NK-92 (cell line): ENCODE data around the gene SMPDL3B.
"Not testable (repeated sequence)": the region's sequence is repeated elsewhere in the genome, so short reads cannot be mapped to it uniquely, and the experiment has no call there.

ENCODE experiments used
- DNase-seq: peaks from one replicate; lab custom pipeline; 2025; ENCODE audit not compliant: unreplicated experiment; lab: John Stamatoyannopoulos, UW

The SMPDL3B gene

GRCh38 chr1:27967884-27968466 is 33.2 kb downstream of the SMPDL3B start:
- DNase-seq: no peak

GRCh38 chr1:27968692-27969091 is 33.9 kb downstream of the SMPDL3B start:
- DNase-seq: no peak

- DNase-seq: no peak
These were observed 35.6 kb downstream of the SMPDL3B start for GRCh38 chr1:27970401-27970800.

- no peak for DNase-seq
These were observed 36.9 kb downstream of the SMPDL3B start for GRCh38 chr1:27971674-27972073.

- DNase-seq: no peak
These were observed 37.3 kb downstream of the SMPDL3B start for GRCh38 chr1:27972141-27972540.

- DNase-seq: no peak
These were observed 39.1 kb downstream of the SMPDL3B start for GRCh38 chr1:27973771-27974416.

GRCh38 chr1:27974417-27974781 is 39.6 kb downstream of the SMPDL3B start:
- no peak for DNase-seq

GRCh38 chr1:27979151-27979858 is 44.5 kb downstream of the SMPDL3B start:
- no peak for DNase-seq

GRCh38 chr1:27979859-27980201 is 45.0 kb downstream of the SMPDL3B start:
- DNase-seq: no peak

GRCh38 chr1:27980216-27980845 is 45.5 kb downstream of the SMPDL3B start:
- no peak for DNase-seq

- no peak for DNase-seq
These were observed 46.3 kb downstream of the SMPDL3B start for GRCh38 chr1:27981145-27981544.

GRCh38 chr1:27990920-27991537 is 56.2 kb downstream of the SMPDL3B start:
- DNase-seq: no peak

- DNase-seq: no peak
These were observed 57.5 kb downstream of the SMPDL3B start for GRCh38 chr1:27992276-27992675.

- no peak for DNase-seq
These were observed 58.4 kb downstream of the SMPDL3B start for GRCh38 chr1:27993241-27993640.

- no peak for DNase-seq
These were observed 59.3 kb downstream of the SMPDL3B start for GRCh38 chr1:27994060-27994459.

- not testable (repeated sequence) for DNase-seq
These were observed 59.7 kb downstream of the SMPDL3B start for GRCh38 chr1:27994526-27994925.

GRCh38 chr1:27999055-27999454 is 64.3 kb downstream of the SMPDL3B start:
- no peak for DNase-seq

- DNase-seq: no peak
These were observed 67.8 kb downstream of the SMPDL3B start for GRCh38 chr1:28002600-28002999.

- not testable (repeated sequence) for DNase-seq
These were observed 68.3 kb downstream of the SMPDL3B start for GRCh38 chr1:28003117-28003516.
